ENCODE measurements around the gene PSTPIP1.

DNA sequence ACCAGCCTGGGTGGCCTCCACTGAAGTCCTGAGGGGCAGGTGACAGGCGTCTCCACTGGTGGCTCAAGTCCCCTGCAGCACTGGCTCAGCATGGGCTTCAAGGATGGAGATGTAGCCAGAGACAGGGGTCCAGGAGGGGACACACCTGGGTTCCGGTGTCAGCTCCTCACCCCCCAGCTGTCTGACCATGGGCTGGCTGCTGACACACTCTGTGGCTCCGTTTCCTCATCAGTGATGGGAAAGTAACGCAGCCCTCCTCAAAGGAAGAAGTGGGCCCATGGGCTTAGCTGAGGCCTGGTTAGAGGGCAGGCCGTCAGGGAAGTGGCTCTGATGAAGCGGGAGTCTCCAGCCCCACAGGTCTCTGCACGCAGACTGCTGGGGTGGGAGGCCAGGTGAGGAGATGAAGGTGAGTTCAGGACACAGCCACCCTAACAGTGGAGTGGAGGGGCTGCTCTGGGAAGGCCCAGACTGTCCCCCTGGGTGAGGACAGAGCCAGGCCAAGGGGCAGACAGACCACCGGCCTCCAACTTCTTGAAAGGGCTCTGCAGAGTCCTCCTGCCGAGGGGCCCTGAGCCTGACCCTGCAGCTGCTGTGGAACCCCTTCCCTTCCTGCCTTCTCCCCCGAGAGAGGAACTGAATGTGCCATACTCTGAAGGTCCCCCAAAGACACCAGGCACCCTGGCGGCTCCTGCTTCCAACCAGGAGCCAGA is 24.0 kb downstream of the PSTPIP1 start:
- TF ChIP-seq, protein P1, sequence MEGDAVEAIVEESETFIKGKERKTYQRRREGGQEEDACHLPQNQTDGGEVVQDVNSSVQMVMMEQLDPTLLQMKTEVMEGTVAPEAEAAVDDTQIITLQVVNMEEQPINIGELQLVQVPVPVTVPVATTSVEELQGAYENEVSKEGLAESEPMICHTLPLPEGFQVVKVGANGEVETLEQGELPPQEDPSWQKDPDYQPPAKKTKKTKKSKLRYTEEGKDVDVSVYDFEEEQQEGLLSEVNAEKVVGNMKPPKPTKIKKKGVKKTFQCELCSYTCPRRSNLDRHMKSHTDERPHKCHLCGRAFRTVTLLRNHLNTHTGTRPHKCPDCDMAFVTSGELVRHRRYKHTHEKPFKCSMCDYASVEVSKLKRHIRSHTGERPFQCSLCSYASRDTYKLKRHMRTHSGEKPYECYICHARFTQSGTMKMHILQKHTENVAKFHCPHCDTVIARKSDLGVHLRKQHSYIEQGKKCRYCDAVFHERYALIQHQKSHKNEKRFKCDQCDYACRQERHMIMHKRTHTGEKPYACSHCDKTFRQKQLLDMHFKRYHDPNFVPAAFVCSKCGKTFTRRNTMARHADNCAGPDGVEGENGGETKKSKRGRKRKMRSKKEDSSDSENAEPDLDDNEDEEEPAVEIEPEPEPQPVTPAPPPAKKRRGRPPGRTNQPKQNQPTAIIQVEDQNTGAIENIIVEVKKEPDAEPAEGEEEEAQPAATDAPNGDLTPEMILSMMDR (IDR thresholded peaks at IDR 0.05) = no peak
- no peak for TF ChIP-seq POLR2AphosphoS5 (IDR thresholded peaks at IDR 0.05)
- no peak for TF ChIP-seq POLR2A (IDR thresholded peaks at IDR 0.05)
- TF ChIP-seq EP300 (IDR thresholded peaks at IDR 0.05) = no peak
